AG04450 (cell line): ENCODE measurements around the gene TMEM145. TPM values are rescaled to one million over a fixed set of nuclear protein-coding genes. Genes with fewer than 3 reads are reported as not detected.

Experiments
- CTCF ChIA-PET: fragments of 300-600, 350-600 bp; formaldehyde crosslinking; extraction: SDS; loops from one replicate; lab custom pipeline; 2022; ENCODE audit warnings: antibody characterized with exemption, inconsistent platforms; lab: Charles Lee
- POLR2A ChIA-PET: fragments of 350-600 bp; formaldehyde crosslinking; extraction: SDS; loops from one replicate; lab custom pipeline; 2021; ENCODE audit warnings: antibody characterized with exemption, inconsistent platforms; lab: Yijun Ruan, JAX
- DNase-seq: peaks from one replicate; pipeline ENCODE4 v3.0.0-alpha.2; 2011; ENCODE audit warnings: low read depth, low spot score
- H3K27ac ChIP-seq: one replicate; pipeline ENCODE4 v1.5.1; 2012; ENCODE audit warnings: low read depth, low read length, control low read depth
- H3K27me3 ChIP-seq: one replicate; pipeline ENCODE4 v1.6.0; 2012; ENCODE audit warnings: low read length; ENCODE audit not compliant: control insufficient read depth, insufficient read depth
- H3K4me3 ChIP-seq: 2 replicates; pipeline ENCODE4 v1.5.1; 2011; ENCODE audit warnings: mild to moderate bottlenecking, low read depth, low read length, control low read depth
- H3K9me3 ChIP-seq: 2 replicates; pipeline ENCODE4 v1.5.1; 2012; ENCODE audit warnings: low read length; ENCODE audit not compliant: control insufficient read depth, insufficient read depth
- polyA plus RNA-seq: library from polyadenylated mRNA; depleted of rRNA; stranded (reverse); fragments of >200 nt; gene quantifications from 2 replicates; pipeline ENCODE4 v1.2.3, GENCODE V29; 2011
- TF ChIP-seq, protein P1 (sequence below): IDR thresholded peaks from 2 replicates; pipeline ENCODE4 v1.5.1; 2011; ENCODE audit warnings: low read depth, low read length, control low read depth, inconsistent platforms

The TMEM145 gene
- polyA plus RNA-seq, 1 experiment, result not detected

DNA sequence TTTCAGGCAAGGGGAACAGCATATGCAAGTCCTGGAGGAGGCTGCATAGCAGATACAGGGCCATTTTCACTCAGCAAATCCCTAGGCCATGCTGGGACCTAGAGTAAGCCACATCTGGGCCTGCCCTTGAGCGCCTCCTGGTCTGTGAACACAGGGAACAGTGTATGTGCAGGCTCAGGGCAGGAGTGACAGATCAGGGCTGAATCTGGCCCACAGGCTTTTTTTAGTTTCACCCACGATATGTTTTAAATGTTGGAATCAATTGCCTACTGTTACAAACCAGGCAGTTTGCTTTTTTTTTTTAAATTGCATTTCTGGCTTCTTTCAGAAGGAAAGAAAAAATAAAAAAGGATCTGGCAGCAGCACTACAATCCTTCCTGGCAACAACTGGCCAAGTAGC lies 1.5 kb upstream of the TMEM145 start:
- TF ChIP-seq, protein P1, sequence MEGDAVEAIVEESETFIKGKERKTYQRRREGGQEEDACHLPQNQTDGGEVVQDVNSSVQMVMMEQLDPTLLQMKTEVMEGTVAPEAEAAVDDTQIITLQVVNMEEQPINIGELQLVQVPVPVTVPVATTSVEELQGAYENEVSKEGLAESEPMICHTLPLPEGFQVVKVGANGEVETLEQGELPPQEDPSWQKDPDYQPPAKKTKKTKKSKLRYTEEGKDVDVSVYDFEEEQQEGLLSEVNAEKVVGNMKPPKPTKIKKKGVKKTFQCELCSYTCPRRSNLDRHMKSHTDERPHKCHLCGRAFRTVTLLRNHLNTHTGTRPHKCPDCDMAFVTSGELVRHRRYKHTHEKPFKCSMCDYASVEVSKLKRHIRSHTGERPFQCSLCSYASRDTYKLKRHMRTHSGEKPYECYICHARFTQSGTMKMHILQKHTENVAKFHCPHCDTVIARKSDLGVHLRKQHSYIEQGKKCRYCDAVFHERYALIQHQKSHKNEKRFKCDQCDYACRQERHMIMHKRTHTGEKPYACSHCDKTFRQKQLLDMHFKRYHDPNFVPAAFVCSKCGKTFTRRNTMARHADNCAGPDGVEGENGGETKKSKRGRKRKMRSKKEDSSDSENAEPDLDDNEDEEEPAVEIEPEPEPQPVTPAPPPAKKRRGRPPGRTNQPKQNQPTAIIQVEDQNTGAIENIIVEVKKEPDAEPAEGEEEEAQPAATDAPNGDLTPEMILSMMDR, result no peak
- H3K4me3 ChIP-seq, result no peak overlapping the region
- DNase-seq, result no peak
- POLR2A ChIA-PET, result interaction anchor here (0.6 kb wide), 1 partner anchor 9 kb away, joined by 3 read pairs; the partner anchor contains the start of genes PAFAH1B3 and PRR19
- H3K27me3 ChIP-seq, result peaks cover 11% of the 10 kb centered on the region
- CTCF ChIA-PET, result interaction anchor here (0.8 kb wide), 1 partner anchor 12 kb away, joined by 3 read pairs; no protein-coding TSS in a partner anchor
- H3K27ac ChIP-seq, result no peak overlapping the region
- H3K9me3 ChIP-seq, result peaks cover 3% of the 10 kb centered on the region; the same call in 1 of the 2 replicates

DNA sequence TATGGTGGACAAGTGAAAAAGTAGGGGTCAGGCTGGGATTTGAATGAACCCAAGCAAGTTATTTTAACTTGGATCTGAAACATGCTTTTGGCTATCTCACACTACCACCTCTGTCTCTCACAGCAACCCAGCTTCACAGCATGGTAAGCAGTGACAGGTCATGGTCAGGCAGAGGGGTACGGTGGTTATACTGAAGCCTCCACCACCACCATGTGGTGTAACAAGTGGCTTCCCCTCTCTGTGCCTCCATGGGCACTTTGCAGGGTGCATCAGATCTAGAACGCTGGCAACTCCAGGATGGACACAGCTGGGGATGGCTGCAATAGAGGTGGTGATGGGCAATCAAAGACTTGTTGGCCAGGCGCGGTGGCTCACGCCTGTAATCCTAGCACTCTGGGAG lies 739 bp upstream of the TMEM145 start:
- Histone ChIP-seq H3K27ac (no peak overlapping the region), H3K4me3 (no peak overlapping the region), H3K27me3 (peaks cover 11% of the 10 kb centered on the region), H3K9me3 (no peaks in the 10 kb centered on the region; the same call in 1 of the 2 replicates)
- POLR2A ChIA-PET, result no interaction called here
- DNase-seq, result no peak
- TF ChIP-seq, protein P1, result no peak
- CTCF ChIA-PET, result interaction anchor here (0.8 kb wide), 1 partner anchor 11 kb away, joined by 3 read pairs; no protein-coding TSS in a partner anchor

DNA sequence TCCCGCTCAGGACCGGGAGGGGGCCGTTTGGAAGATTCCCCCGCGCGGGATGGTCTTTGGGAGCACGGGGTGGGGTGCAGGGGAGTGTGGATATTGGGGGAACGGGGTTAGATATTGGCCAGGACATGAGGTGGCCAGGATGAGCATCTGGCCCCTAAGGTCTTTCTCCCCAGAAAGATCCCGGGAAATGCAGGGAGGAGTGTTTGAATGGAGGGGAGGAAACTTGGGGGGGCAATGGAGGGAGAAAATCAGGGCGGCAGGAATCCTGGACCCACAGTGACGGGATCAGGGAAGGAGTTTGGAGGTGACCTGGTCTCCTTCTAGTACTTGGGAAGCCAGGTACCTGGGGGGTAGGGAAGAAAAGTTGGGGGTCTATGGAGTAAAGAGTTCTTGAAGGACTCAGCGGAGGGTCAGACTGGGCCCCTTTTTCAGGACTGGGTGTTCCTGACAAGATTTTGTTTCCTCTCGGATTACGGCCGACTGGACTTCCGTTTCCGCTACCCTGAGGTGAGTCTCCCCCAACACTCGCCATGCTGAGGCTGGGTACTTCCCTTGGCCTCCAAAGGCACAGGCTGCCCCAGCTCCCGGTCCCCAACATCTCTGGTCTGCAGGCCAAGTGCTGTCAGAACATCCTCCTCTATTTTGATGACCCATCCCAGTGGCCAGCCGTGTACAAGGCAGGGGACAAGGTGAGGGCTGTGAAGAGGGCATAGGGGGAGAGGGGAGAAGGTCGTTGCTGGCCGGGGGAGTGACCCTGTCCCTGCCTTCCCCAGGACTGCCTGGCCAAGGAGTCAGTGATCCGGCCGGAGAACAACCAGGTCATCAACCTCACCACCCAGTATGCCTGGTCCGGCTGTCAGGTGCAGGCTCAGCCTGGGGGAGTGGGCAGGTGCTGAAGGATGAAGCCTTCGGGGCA lies 989 bp downstream of the TMEM145 start:
- ChIA-PET POLR2A (interaction anchor here (0.9 kb wide), 1 partner anchor 12 kb away, joined by 4 read pairs; the partner anchor contains the start of genes PAFAH1B3 and PRR19), CTCF (no interaction called here)
- Histone ChIP-seq H3K27ac (no peak overlapping the region), H3K9me3 (no peaks in the 10 kb centered on the region; the same call in 1 of the 2 replicates), H3K4me3 (no peak overlapping the region), H3K27me3 (peaks cover 11% of the 10 kb centered on the region)
- TF ChIP-seq, protein P1, result no peak
- no peak for DNase-seq

DNA sequence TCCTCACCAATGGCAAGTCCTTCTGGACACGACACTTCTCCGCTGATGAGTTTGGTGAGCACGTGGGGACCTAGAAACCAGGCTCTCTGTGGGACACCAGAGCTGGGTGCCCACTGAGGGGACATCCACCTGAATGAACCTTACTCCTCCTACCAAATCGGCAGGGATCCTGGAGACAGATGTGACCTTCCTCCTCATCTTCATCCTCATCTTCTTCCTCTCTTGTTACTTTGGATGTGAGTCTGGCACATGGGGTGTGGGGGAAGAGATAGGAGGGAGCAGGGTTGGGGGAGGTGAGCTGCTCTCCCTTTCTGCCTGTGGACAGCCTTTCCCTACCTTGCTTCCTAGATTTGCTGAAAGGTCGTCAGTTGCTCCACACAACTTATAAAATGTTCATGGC lies 1.9 kb downstream of the TMEM145 start:
- ChIA-PET POLR2A (no interaction called here), CTCF (no interaction called here)
- H3K27ac ChIP-seq, result no peak overlapping the region
- no peaks in the 10 kb centered on the region; the same call in 1 of the 2 replicates for H3K9me3 ChIP-seq
- H3K4me3 ChIP-seq, result no peak overlapping the region
- no peak for DNase-seq
- TF ChIP-seq, protein P1, result no peak
- peaks cover 11% of the 10 kb centered on the region for H3K27me3 ChIP-seq
